Lower lobe of right lung (tissue), 2 donors: ENCODE results near the gene PTPRF. TPM values are rescaled to one million over a fixed set of nuclear protein-coding genes. Genes with fewer than 3 reads are reported as not detected.

Source experiments
- ATAC-seq, 2 donors: fragments of 200-7000 bp; cut with Tn5 transposase; one replicate each; pipeline ENCODE4 v1.9.1; 2020 to 2022; ENCODE audit warnings: mild to moderate bottlenecking in 2 of 2, moderate library complexity in 2 of 2
- DNase-seq: peaks from one replicate; pipeline ENCODE4 v3.0.0-alpha.2; 2020
- H3K27ac ChIP-seq: fragments of 200-600 bp; one replicate; pipeline ENCODE4 v1.8.0; 2022
- H3K27me3 ChIP-seq: fragments of 200-600 bp; one replicate; pipeline ENCODE4 v1.8.0; 2022; ENCODE audit warnings: low read depth
- H3K36me3 ChIP-seq: fragments of 200-600 bp; one replicate; pipeline ENCODE4 v1.8.0; 2022; ENCODE audit warnings: mild to moderate bottlenecking
- H3K4me1 ChIP-seq: fragments of 200-600 bp; one replicate; pipeline ENCODE4 v1.8.0; 2022
- H3K4me3 ChIP-seq: fragments of 200-600 bp; one replicate; pipeline ENCODE4 v1.8.0; 2022; ENCODE audit warnings: mild to moderate bottlenecking
- H3K9me3 ChIP-seq: fragments of 200-600 bp; one replicate; pipeline ENCODE4 v1.8.0; 2022
- intact Hi-C: fragments of 100-400 bp; cut with DNase I; formaldehyde crosslinking; loops from one replicate; pipeline ENCODE4 v1.11.0; 2022
- total RNA-seq: library from RNA; stranded (reverse); fragmentation: NEBNext Ultra II Directional; extraction: Animal tissue kit (Norgen Biotek cat#: 25700); gene quantifications from one replicate; pipeline ENCODE4 v1.2.1, GENCODE V29; 2021
- TF ChIP-seq, protein P1 (sequence below): fragments of 200-600 bp; IDR thresholded peaks from one replicate; pipeline ENCODE4 v1.8.0; 2022; ENCODE audit warnings: antibody characterized with exemption, mild to moderate bottlenecking
- donor health status: DM: no; HTN: yes; CAD: no; lungs with severe emphysema.

The PTPRF gene
- total RNA-seq, 1 donor from 2014 or later, result 176 TPM

DNA sequence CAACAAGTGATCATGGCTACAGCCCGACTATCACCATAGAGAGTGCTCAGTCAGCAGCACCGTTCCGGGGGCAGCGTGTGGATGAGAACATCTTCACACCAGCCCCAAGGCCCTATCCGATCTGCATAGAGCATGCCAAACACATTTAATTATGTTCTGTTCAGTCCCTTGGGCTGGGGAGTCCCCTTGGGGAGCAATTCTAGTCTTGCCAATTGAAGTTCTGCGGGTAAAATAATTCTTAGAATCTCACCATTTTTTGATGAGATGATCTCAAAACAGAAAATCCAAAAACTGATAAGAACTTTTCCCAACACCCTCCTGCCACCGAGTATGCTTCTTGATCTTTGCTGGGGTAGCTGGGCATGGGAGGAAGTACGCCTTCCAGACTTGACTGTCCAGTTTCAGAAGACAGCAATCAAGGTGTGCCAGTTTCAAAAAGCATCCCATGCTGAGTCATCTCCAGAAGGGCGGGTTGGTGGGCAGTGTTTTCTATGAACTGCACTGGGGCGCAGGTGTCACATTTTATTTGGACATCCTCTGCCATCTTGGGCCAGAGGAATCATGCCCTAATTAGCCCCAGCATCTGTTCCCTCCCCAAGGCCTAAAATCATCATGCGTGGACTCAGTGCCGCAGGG lies 20.8 kb upstream of the PTPRF start:
- DNase-seq (no peak), ATAC-seq (no peak)
- H3K27ac ChIP-seq, result no peak overlapping the region
- no peaks in the 10 kb centered on the region for H3K36me3 ChIP-seq
- no peaks in the 10 kb centered on the region for H3K9me3 ChIP-seq
- H3K4me1 ChIP-seq, result no peaks in the 10 kb centered on the region
- no peak overlapping the region for H3K4me3 ChIP-seq
- no peaks in the 10 kb centered on the region for H3K27me3 ChIP-seq
- intact Hi-C loops, result no loop called here
- TF ChIP-seq, protein P1, sequence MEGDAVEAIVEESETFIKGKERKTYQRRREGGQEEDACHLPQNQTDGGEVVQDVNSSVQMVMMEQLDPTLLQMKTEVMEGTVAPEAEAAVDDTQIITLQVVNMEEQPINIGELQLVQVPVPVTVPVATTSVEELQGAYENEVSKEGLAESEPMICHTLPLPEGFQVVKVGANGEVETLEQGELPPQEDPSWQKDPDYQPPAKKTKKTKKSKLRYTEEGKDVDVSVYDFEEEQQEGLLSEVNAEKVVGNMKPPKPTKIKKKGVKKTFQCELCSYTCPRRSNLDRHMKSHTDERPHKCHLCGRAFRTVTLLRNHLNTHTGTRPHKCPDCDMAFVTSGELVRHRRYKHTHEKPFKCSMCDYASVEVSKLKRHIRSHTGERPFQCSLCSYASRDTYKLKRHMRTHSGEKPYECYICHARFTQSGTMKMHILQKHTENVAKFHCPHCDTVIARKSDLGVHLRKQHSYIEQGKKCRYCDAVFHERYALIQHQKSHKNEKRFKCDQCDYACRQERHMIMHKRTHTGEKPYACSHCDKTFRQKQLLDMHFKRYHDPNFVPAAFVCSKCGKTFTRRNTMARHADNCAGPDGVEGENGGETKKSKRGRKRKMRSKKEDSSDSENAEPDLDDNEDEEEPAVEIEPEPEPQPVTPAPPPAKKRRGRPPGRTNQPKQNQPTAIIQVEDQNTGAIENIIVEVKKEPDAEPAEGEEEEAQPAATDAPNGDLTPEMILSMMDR, result no peak

DNA sequence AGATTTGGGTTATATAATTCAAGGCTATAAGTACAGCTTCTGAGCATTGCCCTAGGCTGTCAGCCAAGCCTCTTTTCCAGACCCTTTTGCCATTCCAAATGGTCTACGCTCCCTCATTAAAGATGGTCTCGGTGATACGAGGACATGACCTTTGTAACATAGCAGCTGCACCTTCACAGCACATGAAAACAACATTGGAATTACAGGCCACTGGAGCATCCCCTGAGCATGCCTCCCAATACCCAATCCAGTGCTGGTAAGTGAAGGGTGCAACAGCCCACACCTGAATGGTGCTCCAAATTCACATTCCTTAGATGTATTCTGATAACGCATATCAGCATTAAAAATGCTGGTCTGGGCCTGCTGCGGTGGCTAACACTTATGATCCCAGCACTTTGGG lies 20.1 kb upstream of the PTPRF start:
- Histone ChIP-seq H3K36me3 (no peaks in the 10 kb centered on the region), H3K9me3 (no peaks in the 10 kb centered on the region)
- intact Hi-C loops, result no loop called here

DNA sequence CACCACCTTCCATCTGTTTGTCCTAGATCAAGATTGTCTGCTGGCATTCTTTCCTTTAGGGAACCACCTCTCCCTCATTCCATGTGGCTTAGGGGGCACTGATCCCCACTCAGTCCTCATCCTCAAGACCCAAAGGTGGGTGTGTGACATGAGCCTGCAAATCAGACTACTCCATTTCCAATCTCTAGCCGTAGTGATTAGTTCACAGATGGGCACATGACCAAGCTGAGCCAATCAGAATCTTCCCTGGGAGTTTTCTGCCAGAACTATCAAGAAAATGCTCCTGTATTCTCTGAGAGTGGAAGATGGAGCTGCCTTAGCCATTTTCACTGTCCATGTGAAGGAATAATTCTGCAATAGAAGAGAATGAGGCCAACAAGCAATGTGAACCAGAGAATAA lies 19.3 kb upstream of the PTPRF start:
- Histone ChIP-seq H3K27ac (no peak overlapping the region), H3K4me1 (no peaks in the 10 kb centered on the region), H3K36me3 (no peaks in the 10 kb centered on the region), H3K4me3 (no peak overlapping the region), H3K9me3 (no peaks in the 10 kb centered on the region), H3K27me3 (no peaks in the 10 kb centered on the region)
- no peak for ATAC-seq
- intact Hi-C loops, result no loop called here
- no peak for DNase-seq
- TF ChIP-seq, protein P1, result no peak

More for the DNA sequence above, 20.1 kb upstream of the PTPRF start:
- Histone ChIP-seq H3K4me3 (no peak overlapping the region), H3K27ac (no peak overlapping the region), H3K4me1 (no peaks in the 10 kb centered on the region), H3K27me3 (no peaks in the 10 kb centered on the region)
- TF ChIP-seq, protein P1, result no peak
- ATAC-seq (no peak), DNase-seq (no peak)

DNA sequence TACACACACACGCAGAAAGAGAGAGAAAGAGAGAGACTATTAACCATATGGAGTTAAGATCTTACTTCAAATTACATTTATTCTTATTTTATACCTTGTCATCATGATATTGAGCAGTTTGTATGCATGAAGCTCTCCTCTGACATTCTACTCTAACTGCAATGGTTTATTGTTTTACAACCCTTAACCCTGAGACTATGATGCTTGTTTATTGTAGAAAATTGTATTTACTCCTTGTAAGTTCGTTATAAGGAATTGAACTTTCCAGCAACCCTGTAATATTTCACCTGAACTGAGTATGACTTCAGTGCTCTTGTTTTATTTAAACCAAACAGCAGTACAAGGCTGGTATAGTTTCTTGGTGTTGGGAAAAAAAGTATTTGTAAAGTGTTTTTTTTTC lies 18.6 kb upstream of the PTPRF start:
- Histone ChIP-seq H3K27ac (no peak overlapping the region), H3K4me1 (no peaks in the 10 kb centered on the region), H3K27me3 (no peaks in the 10 kb centered on the region), H3K4me3 (no peak overlapping the region), H3K9me3 (no peaks in the 10 kb centered on the region), H3K36me3 (no peaks in the 10 kb centered on the region)
- DNase-seq (no peak), ATAC-seq (no peak)
- TF ChIP-seq, protein P1, result no peak
- intact Hi-C loops, result no loop called here

DNA sequence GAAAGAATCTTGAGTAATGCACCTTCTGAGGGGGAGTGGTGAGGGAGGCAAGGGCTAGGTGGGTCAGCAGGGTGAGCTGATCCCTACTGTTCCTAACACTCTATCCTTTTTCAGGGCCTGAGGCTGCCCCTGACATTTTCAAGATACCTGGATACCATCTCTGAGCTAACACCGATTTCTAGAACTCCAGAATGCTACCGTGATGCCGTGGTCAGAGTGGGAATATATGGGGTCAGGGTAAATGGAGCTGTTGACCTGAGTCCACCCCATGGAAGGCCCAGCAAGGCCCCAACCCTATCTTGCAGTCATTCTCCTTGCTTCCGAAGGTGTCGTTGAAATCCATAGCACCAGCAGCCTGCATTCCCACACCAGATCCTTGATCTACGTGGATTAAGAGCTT lies 18.0 kb upstream of the PTPRF start:
- H3K9me3 ChIP-seq, result no peaks in the 10 kb centered on the region
- no peak overlapping the region for H3K4me3 ChIP-seq
- H3K4me1 ChIP-seq, result no peaks in the 10 kb centered on the region
- DNase-seq (no peak), ATAC-seq (no peak)
- H3K27ac ChIP-seq, result no peak overlapping the region
- intact Hi-C loops, result no loop called here
- TF ChIP-seq, protein P1, result no peak
- no peaks in the 10 kb centered on the region for H3K36me3 ChIP-seq
- H3K27me3 ChIP-seq, result no peaks in the 10 kb centered on the region
